Stimulated activated CD4-positive, alpha-beta T cell treated with anti-CD3 and anti-CD28 coated beads, TNF-alpha, amount 100 ng/mL, for 1 hour (primary cell): Measurements from ENCODE around the gene TSHZ2.
"Not testable (repeated sequence)": the region's sequence is repeated elsewhere in the genome, so short reads cannot be mapped to it uniquely, and the experiment has no call there.

Source experiments
- DNase-seq, 3 donors: peaks; one replicate each; pipeline ENCODE4 v3.0.0-alpha.2; 2020; ENCODE audit warnings: low read depth in 3 of 3, low spot score in 1 of 3

Gene TSHZ2

GRCh38 chr20:53522026-53522425, 549.9 kb downstream of the TSHZ2 start:
- DNase-seq, result no peak

- no peak for DNase-seq
These were observed 550.5 kb downstream of the TSHZ2 start for GRCh38 chr20:53522696-53523095.

- DNase-seq, result not testable (repeated sequence)
These were observed 551.5 kb downstream of the TSHZ2 start for GRCh38 chr20:53523615-53524014.

- DNase-seq, result no peak
These were observed 552.6 kb downstream of the TSHZ2 start for GRCh38 chr20:53524589-53525312.

GRCh38 chr20:53527196-53527595, 555.0 kb downstream of the TSHZ2 start:
- DNase-seq, result no peak

- no peak for DNase-seq
These were observed 557.5 kb downstream of the TSHZ2 start for GRCh38 chr20:53529658-53530057.

- DNase-seq, result no peak
These were observed 558.3 kb downstream of the TSHZ2 start for GRCh38 chr20:53530440-53530839.

- DNase-seq, result not testable (repeated sequence)
These were observed 560.6 kb downstream of the TSHZ2 start for GRCh38 chr20:53532654-53533312.

- no peak for DNase-seq
These were observed 561.3 kb downstream of the TSHZ2 start for GRCh38 chr20:53533500-53533899.

- DNase-seq, result no peak
These were observed 561.9 kb downstream of the TSHZ2 start for GRCh38 chr20:53534037-53534436.

- no peak for DNase-seq
These were observed 563.7 kb downstream of the TSHZ2 start for GRCh38 chr20:53535878-53536277.

- DNase-seq, result not testable (repeated sequence)
These were observed 564.2 kb downstream of the TSHZ2 start for GRCh38 chr20:53536382-53536781.

- no peak for DNase-seq
These were observed 567.4 kb downstream of the TSHZ2 start for GRCh38 chr20:53539516-53539915.
